Pancreas (tissue), 10 donors: ENCODE results near the gene SCD5. TPM values are rescaled to one million over a fixed set of nuclear protein-coding genes. Genes with fewer than 3 reads are reported as not detected.

ENCODE experiments used
- ATAC-seq, 4 donors: fragments of 200-7000 bp; cut with Tn5 transposase; one replicate each; pipeline versions ENCODE4 v1.8.0 to v1.9.1; 2020; ENCODE audit warnings: mild to moderate bottlenecking in 4 of 4, moderate library complexity in 4 of 4
- DNase-seq, 6 donors: peaks; one replicate each; pipeline ENCODE4 v3.0.0-alpha.2; 2020
- FAIRE-seq: peaks from 2 replicates; lab custom pipeline; 2012; peaks lifted over from hg19 to GRCh38; lab: Jason Lieb, UNC
- H3K27ac ChIP-seq, 4 donors: fragments of 200-600 bp; sonication (generic); 1 replicate in 3 of 4; 2 replicates in 1 of 4; pipeline versions ENCODE4 v1.5.0 to v1.8.0; 2020
- H3K27me3 ChIP-seq, 4 donors: fragments of 200-600 bp; one replicate each; pipeline ENCODE4 v1.8.0; 2021
- H3K36me3 ChIP-seq, 3 donors: fragments of 200-600 bp; sonication (generic) in 1 of 3; one replicate each; pipeline versions ENCODE4 v1.5.0 to v1.8.0; 2020 to 2021
- H3K4me1 ChIP-seq, 3 donors: fragments of 200-600 bp; one replicate each; pipeline ENCODE4 v1.8.0; 2021
- H3K4me3 ChIP-seq, 4 donors: fragments of 200-600 bp; sonication (generic) in 2 of 4; one replicate each; pipeline versions ENCODE4 v1.5.0 to v1.8.0; 2020 to 2021
- H3K9me3 ChIP-seq, 4 donors: fragments of 200-600 bp; one replicate each; pipeline ENCODE4 v1.8.0; 2021
- CTCF ChIP-seq, 4 donors: fragments of 200-600 bp; sonication (generic) in 3 of 4; IDR thresholded peaks; one replicate each; pipeline versions ENCODE4 v1.5.0 to v1.8.0; 2021; ENCODE audit warnings: antibody characterized with exemption in 4 of 4
- WGBS, 2 donors: extraction: QIAGEN DNeasy Blood & Tissue Kit; methylation state at CpG; one replicate each; pipeline ENCODE4 v1.1.7; 2013; 5-methylcytosine and 5-hydroxymethylcytosine counted together
- intact Hi-C, 3 donors: fragments of 100-400 bp; cut with DNase I; formaldehyde crosslinking; loops; one replicate each; pipeline versions ENCODE4 v1.11.1 to v1.14.2; 2022
- polyA plus RNA-seq, 2 donors: library from polyadenylated mRNA; stranded (reverse); fragments of 200-250 nt; gene quantifications; one replicate each; pipeline ENCODE4 v1.2.3, GENCODE V29; 2013
- total RNA-seq, 6 donors: library from RNA; stranded (reverse); fragmentation: NEBNext Ultra II Directional in 4 of 6; extraction: Animal tissue kit (Norgen Biotek cat#: 25700) in 4 of 6; gene quantifications; one replicate each; pipeline versions ENCODE4 v1.2.1 to v1.2.4, GENCODE V29; 2021 to 2023
- donor health status: healthy with polysubstance abuse.
- donor health status: DM: no; HTN: no; CAD: no; lungs with moderate emphysema.
- donor health status: DM: no; HTN: no; CAD: no.
- donor health status: control.
- donor health status: control.
- donor health status: Bipolar disorder and iron deficiency.
- donor health status: DM: yes; HTN: yes; CAD: no.
- donor health status: DM: no; HTN: no; CAD: no.
- donor health status: DM: no; HTN: no; CAD: no.
- donor health status: DM: yes; HTN: yes; CAD: no.

Gene SCD5
- total and polyA plus RNA-seq, 8 donors, result 19.1 to 58.3 (median 31.3) TPM

GRCh38 chr4:82728301-82728700 lies 70.3 kb downstream of the SCD5 start:
- intact Hi-C loops, result no loop called here
- 94 to 100% methylated on average over 1 of the region's 1 CpG for WGBS, 2 donors
- FAIRE-seq, result no peak
- no peak for DNase-seq
- no peak for ATAC-seq
- no peak overlapping the region for H3K27ac ChIP-seq
- no peaks in the 10 kb centered on the region for H3K36me3 ChIP-seq
- TF ChIP-seq CTCF (IDR thresholded peaks at IDR 0.05), result no peak
- H3K4me3 ChIP-seq, result no peak overlapping the region
- no peaks in the 10 kb centered on the region for H3K9me3 ChIP-seq
- no peaks in the 10 kb centered on the region for H3K27me3 ChIP-seq
- peaks cover 0 to 8% (median 6%) of the 10 kb centered on the region in 3 donors for H3K4me1 ChIP-seq

DNA sequence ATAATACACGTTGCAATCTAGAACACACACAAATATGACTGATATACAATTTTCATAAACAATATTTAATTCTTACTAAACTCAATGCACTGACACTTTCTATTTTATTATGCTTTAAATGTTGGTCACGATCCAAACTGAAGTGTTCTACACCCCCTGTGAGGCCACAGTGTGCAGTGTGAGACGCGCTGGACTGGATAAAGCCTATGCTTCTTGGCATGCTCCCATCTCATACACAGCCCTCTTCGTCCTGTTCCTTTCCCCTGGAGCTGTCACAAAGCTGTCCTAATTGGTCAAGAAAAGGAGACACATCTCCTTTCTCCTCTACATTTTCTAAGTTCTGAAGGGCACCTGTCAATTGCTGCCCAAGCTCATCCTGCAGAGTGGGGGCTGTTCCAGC lies 72.0 kb downstream of the SCD5 start:
- WGBS, 2 donors, result 23 to 26% methylated on average over 5 of the region's 5 CpGs

DNA sequence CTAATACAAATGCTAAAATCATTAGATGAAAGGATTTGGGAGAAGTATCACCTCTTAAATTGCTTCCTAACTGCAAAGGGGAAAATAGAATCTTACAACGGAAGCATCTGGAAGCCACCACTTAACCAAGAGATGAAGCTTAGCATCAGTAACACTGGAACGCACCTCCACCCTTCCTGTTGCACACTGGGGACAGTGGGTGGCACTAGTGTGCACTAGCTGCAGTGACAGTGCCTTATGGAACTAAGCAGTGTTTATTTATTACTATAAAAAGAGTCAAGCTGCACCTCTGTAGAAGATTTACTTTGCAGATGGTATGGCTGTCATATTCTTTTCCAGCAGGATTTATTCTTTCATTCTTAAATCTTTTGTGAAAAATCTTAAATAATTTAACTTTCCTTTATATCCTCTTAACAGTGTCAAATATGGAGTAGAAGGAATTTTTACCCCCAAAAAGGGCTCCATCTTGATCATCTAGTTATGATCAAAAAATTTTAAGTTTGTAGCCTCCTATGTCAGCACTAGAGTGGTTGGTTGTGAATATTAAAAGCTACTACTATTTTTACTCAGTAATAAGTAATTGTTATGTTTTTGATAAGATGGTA lies 76.7 kb downstream of the SCD5 start:
- no peak for DNase-seq
- Histone ChIP-seq H3K27me3 (no peaks in the 10 kb centered on the region), H3K4me1 (peaks cover 0 to 12% (median 0%) of the 10 kb centered on the region in 3 donors), H3K4me3 (no peak overlapping the region), H3K27ac (no peak overlapping the region), H3K36me3 (no peaks in the 10 kb centered on the region), H3K9me3 (no peaks in the 10 kb centered on the region)
- TF ChIP-seq CTCF (IDR thresholded peaks at IDR 0.05), result peak in 2 of 4 donors; percentile 30 to 46
- peak; percentile 61 to 87 (median 82) for ATAC-seq
- WGBS, 2 donors, result 20 to 28% methylated on average over 2 of the region's 2 CpGs
- intact Hi-C loops, result no loop called here
- no peak for FAIRE-seq

More for the DNA sequence above, 72.0 kb downstream of the SCD5 start:
- Histone ChIP-seq H3K36me3 (no peaks in the 10 kb centered on the region), H3K27ac (no peak overlapping the region), H3K4me1 (peaks cover 0 to 13% (median 6%) of the 10 kb centered on the region in 3 donors), H3K9me3 (no peaks in the 10 kb centered on the region), H3K27me3 (no peaks in the 10 kb centered on the region), H3K4me3 (no peak overlapping the region)
- DNase-seq, result no peak
- no peak for FAIRE-seq
- intact Hi-C loops, result no loop called here
- TF ChIP-seq CTCF (IDR thresholded peaks at IDR 0.05), result no peak
- ATAC-seq, result peak in 1 of 4 donors; percentile 30

GRCh38 chr4:82718162-82718940 lies 80.2 kb downstream of the SCD5 start:
- H3K4me3 ChIP-seq, result no peak overlapping the region
- no peak overlapping the region for H3K27ac ChIP-seq
- FAIRE-seq, result no peak
- H3K4me1 ChIP-seq, result peaks cover 0 to 24% (median 11%) of the 10 kb centered on the region in 3 donors
- H3K9me3 ChIP-seq, result no peaks in the 10 kb centered on the region
- TF ChIP-seq CTCF (IDR thresholded peaks at IDR 0.05), result no peak
- WGBS, 2 donors, result 19 to 24% methylated on average over 7 of the region's 7 CpGs
- no peak for DNase-seq
- intact Hi-C loops, result no loop called here
- H3K27me3 ChIP-seq, result no peaks in the 10 kb centered on the region
- peak in 3 of 4 donors; percentile 9 to 57 (median 40) for ATAC-seq
- no peaks in the 10 kb centered on the region for H3K36me3 ChIP-seq
